Measurements from ENCODE around the gene ICAM5. TPM values are rescaled to one million over a fixed set of nuclear protein-coding genes. Genes with fewer than 3 reads are reported as not detected.
A peak's percentile ranks its signal among the peaks of the same experiment; 100 is the strongest.

Gene ICAM5
- total and polyA plus RNA-seq, 9 of the 15 experiments (the other 6 are each of a cell fraction or from before 2014, with no cell fraction given): 0.10 to 114 (median 13.7) TPM

DNA sequence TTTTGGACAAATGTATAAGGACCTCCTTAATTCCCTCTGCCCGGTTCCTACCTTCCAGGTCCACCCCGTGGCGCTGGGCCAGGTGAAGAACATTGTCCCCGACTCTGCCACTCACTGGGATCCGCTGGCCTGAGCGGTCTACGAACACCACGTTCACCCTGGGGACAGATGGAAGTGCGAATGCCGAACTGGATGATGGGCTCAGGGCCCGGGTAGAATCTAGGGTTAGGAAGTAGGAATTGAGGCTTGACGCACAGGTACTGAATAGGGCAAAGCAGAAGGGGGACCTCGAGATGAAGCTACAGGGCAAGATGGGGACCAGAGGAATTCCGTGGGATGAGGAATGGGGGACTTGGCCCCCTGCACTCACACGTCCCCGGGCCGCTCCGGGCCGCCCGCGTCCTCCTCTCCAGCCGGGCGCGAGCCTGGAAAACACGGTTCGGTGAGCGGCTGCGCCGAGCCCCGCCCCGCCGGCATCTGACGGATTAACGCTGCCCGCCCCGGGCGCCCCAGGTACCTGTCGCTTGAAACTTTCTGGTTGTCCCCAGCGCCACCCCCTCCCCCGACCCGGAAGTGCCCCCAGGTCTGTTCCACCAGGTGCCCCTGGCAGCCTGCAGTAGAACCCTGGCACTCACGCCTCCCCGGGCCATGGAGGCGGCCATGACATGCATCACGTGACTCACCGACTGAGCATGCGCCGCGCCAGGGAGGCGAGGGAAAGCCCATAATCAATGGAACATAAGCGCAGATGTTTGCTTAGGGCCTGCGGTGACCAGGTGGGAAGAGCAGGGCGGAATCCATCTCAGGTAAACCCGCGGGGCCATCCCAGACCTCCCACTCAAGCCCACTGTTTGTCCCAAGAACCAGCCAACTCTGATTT is 25.8 kb downstream of the ICAM5 start, which contains the start of gene FDX2 (continued):
- TF ChIP-seq, protein P1, sequence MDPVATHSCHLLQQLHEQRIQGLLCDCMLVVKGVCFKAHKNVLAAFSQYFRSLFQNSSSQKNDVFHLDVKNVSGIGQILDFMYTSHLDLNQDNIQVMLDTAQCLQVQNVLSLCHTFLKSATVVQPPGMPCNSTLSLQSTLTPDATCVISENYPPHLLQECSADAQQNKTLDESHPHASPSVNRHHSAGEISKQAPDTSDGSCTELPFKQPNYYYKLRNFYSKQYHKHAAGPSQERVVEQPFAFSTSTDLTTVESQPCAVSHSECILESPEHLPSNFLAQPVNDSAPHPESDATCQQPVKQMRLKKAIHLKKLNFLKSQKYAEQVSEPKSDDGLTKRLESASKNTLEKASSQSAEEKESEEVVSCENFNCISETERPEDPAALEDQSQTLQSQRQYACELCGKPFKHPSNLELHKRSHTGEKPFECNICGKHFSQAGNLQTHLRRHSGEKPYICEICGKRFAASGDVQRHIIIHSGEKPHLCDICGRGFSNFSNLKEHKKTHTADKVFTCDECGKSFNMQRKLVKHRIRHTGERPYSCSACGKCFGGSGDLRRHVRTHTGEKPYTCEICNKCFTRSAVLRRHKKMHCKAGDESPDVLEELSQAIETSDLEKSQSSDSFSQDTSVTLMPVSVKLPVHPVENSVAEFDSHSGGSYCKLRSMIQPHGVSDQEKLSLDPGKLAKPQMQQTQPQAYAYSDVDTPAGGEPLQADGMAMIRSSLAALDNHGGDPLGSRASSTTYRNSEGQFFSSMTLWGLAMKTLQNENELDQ (CRISPR knock-in tag; IDR thresholded peaks at IDR 0.05; ENCODE audit: borderline replicate concordance): no peak
- TF ChIP-seq HDGF (IDR thresholded peaks at IDR 0.05): no peak
- TF ChIP-seq ZNF696 (CRISPR knock-in tag; conservative IDR thresholded peaks at IDR 0.05): no peak
- no peak for TF ChIP-seq ZNF232 (CRISPR knock-in tag; IDR thresholded peaks at IDR 0.05)
- peak; percentile 87 for TF ChIP-seq POLR2G (IDR thresholded peaks at IDR 0.05; ENCODE audit: low read depth, low read length)
- no peak for TF ChIP-seq ZSCAN32 (CRISPR knock-in tag; IDR thresholded peaks at IDR 0.05)
- peak; percentile 67 for TF ChIP-seq EP400 (IDR thresholded peaks at IDR 0.05)
- TF ChIP-seq DIDO1 (tag; IDR thresholded peaks at IDR 0.05; ENCODE audit: low read depth): peak; percentile 83
- TF ChIP-seq PTTG1 (tag; IDR thresholded peaks at IDR 0.05; ENCODE audit: low read depth): no peak
- no peak for TF ChIP-seq CHD1 (IDR thresholded peaks at IDR 0.05; ENCODE audit: low read length)
- TF ChIP-seq, protein P2, sequence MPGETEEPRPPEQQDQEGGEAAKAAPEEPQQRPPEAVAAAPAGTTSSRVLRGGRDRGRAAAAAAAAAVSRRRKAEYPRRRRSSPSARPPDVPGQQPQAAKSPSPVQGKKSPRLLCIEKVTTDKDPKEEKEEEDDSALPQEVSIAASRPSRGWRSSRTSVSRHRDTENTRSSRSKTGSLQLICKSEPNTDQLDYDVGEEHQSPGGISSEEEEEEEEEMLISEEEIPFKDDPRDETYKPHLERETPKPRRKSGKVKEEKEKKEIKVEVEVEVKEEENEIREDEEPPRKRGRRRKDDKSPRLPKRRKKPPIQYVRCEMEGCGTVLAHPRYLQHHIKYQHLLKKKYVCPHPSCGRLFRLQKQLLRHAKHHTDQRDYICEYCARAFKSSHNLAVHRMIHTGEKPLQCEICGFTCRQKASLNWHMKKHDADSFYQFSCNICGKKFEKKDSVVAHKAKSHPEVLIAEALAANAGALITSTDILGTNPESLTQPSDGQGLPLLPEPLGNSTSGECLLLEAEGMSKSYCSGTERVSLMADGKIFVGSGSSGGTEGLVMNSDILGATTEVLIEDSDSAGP (CRISPR knock-in tag; IDR thresholded peaks at IDR 0.05): no peak
- no peak for TF ChIP-seq ZNF280B (CRISPR knock-in tag; IDR thresholded peaks at IDR 0.05)
- TF ChIP-seq, protein P3, sequence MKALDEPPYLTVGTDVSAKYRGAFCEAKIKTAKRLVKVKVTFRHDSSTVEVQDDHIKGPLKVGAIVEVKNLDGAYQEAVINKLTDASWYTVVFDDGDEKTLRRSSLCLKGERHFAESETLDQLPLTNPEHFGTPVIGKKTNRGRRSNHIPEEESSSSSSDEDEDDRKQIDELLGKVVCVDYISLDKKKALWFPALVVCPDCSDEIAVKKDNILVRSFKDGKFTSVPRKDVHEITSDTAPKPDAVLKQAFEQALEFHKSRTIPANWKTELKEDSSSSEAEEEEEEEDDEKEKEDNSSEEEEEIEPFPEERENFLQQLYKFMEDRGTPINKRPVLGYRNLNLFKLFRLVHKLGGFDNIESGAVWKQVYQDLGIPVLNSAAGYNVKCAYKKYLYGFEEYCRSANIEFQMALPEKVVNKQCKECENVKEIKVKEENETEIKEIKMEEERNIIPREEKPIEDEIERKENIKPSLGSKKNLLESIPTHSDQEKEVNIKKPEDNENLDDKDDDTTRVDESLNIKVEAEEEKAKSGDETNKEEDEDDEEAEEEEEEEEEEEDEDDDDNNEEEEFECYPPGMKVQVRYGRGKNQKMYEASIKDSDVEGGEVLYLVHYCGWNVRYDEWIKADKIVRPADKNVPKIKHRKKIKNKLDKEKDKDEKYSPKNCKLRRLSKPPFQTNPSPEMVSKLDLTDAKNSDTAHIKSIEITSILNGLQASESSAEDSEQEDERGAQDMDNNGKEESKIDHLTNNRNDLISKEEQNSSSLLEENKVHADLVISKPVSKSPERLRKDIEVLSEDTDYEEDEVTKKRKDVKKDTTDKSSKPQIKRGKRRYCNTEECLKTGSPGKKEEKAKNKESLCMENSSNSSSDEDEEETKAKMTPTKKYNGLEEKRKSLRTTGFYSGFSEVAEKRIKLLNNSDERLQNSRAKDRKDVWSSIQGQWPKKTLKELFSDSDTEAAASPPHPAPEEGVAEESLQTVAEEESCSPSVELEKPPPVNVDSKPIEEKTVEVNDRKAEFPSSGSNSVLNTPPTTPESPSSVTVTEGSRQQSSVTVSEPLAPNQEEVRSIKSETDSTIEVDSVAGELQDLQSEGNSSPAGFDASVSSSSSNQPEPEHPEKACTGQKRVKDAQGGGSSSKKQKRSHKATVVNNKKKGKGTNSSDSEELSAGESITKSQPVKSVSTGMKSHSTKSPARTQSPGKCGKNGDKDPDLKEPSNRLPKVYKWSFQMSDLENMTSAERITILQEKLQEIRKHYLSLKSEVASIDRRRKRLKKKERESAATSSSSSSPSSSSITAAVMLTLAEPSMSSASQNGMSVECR (CRISPR knock-in tag; IDR thresholded peaks at IDR 0.05): peak; percentile 99

All from K562 (cell line).